ENCODE results near the gene IFNA14.
A peak's percentile ranks its signal among the peaks of the same experiment; 100 is the strongest.
"Not testable (repeated sequence)": the region's sequence is repeated elsewhere in the genome, so short reads cannot be mapped to it uniquely, and the experiment has no call there.

Gene IFNA14

DNA sequence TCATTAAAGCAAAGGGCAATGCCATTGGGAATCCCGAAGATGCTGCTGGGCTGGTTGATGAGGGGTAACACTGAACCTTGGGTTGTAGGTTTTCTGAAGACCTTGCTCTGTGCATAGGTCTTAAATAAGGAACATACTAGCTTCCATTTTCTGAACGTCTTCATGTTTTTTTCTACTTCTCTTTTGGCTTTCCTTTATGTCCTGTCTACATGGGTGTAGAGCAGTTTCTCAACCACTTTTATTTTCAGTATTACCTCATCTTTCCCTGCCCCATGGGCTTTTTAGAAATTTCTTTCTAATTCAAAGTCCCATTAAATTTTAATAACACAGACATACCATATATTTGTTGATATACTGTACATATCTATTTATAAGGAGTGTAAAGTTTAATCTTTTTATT is at the start of gene IFNA14:
TSS of gene IFNA14 (minus strand) at position 95 of the 400 bp plus-strand sequence. CDS start at position 25, 70 bp downstream.
- DNase-seq (ENCODE audit: low read depth): no peak

GRCh38 chr9:21287280-21287679 is 47.5 kb upstream of the IFNA14 start:
- no peak for DNase-seq (ENCODE audit: low read depth)

DNA sequence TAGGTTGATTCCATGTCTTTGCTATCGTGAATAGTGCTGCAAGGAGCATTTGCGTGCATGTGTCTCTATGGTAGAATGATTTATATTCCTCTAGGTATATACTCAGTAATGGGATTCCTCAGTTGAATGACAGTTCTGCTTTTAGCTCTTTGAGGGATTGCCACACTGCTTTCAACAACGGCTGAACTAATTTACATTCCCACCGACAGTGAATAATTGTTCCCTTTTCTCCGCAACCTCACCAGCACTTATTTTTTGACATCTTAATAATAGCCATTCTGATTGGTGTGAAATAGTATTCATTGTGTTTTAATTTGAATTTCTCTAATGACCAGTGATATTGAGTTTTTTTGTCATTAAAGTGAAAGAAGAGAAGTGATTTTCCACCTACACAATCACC is 46.9 kb upstream of the IFNA14 start:
- DNase-seq (ENCODE audit: low read depth): no peak

- DNase-seq (ENCODE audit: low read depth): no peak
Measured at GRCh38 chr9:21286099-21286498, 46.3 kb upstream of the IFNA14 start.

GRCh38 chr9:21281275-21281674 is 41.5 kb upstream of the IFNA14 start:
- DNase-seq (ENCODE audit: low read depth): no peak

GRCh38 chr9:21268347-21268657 is 28.5 kb upstream of the IFNA14 start:
- no peak for DNase-seq (ENCODE audit: low read depth)

DNA sequence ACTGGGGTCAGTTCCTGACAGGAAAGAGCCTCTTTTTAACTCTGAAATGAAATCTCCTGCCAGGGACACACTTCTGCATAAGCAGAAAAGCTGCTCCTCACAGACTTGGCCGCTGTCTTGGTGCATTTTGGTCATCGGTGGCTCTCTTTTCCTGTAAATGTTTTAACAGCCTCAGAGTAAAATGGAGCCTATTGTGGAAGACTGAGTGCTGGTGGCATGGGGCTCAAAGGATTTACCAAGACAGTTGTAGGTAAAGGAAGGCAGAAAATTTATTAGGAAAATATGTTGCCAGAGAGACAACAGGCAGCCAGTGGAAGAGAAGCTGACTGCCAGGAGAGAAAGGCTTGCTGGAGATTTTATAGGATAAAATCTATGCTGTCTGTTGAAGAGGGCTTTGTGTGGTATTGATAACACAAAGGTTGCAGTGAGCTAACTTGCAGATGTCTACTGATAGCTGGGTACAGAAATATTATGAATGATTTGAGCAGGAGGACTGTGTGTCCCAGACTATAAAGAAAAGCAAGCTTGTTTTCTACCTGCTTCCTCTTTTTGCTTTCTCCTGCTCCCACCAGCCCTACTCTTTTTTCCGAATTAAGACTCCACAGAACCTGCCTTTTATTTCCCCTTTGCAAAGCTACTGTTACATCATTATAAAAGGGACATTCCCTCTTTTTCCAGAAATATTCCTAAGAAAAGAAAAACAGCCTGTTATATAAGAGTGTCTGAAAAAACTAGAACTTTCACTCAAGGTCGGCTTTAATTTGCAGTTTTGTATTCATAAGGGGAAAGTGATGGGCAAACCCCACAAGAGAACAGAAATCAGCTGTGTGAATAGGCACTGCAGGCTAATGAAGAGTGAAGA is 27.9 kb upstream of the IFNA14 start:
- DNase-seq (ENCODE audit: low read depth): no peak

DNA sequence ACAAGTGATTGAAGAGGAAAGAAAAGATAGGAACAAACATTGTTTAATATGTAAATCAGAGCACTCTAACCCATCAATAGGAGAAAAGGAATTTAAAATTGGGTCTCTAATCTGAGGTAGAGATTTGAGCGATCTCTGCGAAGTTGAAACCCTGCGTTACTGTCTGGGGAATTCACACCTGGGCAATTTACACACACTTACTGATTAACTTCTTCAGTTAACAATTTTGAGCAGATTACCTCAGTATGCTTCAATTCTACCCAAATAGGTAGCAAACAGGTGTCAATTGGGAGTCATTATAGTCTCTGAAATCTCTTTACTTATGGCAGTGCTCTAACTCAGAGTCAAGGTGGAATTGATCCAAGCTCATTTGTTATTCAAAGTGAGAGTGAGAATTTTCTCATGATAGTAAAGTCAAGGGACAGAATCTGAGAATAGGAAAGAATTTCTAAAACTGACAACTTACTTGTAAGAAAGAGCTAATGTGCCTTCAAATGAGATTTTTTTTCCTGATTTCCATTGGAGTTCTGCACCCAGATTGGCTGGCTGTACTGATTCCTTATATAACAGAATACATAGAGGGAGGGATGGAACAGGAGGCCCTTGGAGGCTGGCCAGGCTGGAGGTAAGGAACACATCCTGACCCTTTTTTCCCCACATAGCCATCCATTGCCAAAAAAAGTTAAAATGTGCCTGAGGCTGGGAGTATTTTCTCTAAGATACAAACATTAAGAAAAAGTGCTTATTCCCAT is 27.1 kb upstream of the IFNA14 start:
- DNase-seq (ENCODE audit: low read depth): no peak

GRCh38 chr9:21265421-21266189 is 25.8 kb upstream of the IFNA14 start:
- no peak for DNase-seq (ENCODE audit: low read depth)

DNA sequence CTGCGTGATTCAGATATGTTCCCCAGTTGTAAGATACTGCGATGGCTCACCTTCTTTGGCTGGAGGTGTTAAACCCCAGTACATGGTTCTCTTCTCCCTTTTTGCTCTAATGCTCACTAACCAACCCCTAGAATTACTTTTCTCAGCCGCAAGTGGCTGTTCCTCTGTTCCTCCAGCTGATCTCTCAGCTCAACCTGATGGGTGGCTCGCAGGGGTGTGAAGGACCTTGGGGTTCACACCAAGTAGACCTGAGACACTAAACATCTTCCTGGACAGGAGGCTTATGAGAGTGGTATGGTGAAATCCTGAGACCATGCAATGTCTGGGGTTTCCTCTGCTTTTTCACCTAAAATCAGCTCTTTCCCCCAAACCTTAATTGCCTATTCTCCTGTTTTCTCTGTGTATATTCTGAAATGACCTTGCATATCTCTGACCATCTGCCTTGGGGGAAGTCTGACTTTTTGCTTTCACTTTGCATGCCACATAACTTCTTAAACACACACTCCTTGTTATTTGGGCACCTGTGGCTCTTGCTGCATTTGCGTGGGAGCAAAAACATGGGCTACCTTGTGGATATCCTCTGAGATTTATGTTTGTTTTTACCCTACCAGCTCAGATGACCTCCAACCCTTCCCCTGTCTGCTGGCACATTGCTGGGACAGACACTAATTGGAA is 15.9 kb upstream of the IFNA14 start:
- no peak for DNase-seq (ENCODE audit: low read depth)

GRCh38 chr9:21252721-21253547 is 13.1 kb upstream of the IFNA14 start:
- peak; percentile 33 for DNase-seq (ENCODE audit: low read depth)

GRCh38 chr9:21251638-21252037 is 11.8 kb upstream of the IFNA14 start:
- DNase-seq (ENCODE audit: low read depth): no peak

GRCh38 chr9:21251190-21251589 is 11.4 kb upstream of the IFNA14 start:
- DNase-seq (ENCODE audit: low read depth): no peak

DNA sequence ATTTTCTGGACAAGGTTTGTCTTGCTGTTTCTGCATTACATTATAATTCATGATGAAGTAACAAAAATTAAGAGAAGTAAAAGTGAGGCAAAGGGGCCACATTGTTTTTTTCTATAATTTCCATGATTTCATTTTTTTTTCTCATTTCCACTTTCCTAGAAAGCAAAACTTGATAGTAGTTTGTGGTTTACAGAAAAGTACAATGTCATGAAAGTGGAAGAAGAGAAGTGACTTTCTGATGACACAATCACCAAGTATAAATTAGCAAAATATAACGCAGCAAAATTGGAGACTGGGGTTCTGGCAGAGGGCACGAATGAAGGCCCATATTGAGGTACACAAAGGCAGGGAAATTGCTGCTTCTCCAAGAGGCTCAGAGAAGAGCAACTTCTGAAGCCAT is 5.0 kb upstream of the IFNA14 start:
- DNase-seq (ENCODE audit: low read depth): no peak

GRCh38 chr9:21236360-21236714 is 3.5 kb downstream of the IFNA14 start:
- DNase-seq (ENCODE audit: low read depth): not testable (repeated sequence)

DNA sequence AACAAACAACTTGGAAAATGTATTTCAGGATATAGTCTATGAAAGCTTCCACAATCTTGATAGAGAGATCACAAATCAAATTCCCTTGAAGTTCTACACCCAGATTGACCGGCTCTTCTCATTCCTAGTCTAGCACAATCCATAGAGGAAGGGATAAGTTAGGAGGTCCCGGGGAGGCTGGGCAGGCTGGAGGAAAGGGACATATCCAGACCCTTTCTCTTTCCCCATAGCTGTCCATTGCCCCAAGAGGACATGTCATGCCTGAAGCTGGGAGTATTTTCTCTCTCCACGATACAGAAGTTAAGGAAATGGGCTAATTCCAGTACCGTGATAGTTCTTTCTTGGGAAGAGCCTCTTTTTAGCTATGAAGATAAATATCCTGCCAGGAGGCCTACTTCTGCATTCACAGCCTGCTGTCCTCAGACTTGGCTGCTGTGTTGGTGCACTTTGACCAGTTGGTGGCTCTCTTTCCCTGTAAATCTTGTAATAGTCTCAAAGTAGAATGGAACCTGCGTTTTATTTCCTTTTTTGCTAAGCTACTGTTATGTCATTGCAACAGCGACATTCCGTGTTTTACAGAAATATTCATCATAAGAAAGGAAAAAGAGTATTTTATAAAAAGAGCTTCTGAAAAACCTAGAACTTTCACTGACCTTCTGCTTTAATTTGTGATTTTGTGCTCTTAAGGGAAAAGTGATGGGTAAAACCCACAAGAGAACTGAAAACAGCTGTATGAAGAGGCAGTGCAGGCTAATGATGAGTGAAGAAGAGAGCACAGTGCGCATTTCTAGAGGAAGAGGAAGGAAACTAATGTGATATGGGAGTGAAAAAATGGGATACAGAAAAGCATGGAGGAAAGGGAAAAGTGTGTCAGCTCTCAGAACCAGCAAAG is 4.1 kb downstream of the IFNA14 start:
- peak; percentile 61 for DNase-seq (ENCODE audit: low read depth)

DNA sequence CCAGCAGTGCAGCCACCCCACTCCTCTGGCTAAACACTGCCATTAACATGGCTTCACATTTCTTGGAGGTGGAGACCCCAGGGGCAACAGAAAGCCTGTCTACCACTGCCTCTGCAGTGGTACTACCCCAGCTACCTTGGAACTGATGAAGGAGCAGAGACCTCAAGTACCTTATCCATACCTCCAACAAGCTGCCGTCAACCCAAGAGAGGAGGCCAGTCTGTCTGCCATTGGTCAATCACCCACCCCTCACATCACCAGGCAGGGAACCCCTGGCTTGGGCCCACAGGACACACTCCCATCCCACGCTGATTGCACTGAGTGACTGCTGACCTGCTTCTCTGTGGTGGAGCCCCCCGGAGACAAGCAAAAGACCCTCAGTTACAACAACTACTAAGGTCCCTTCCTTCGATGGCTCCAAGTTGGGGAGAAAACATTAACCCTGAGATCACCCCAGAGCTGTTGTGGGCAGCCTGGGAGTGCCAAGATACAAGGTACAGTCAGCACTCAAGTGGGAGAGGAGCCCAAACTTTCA is 5.6 kb downstream of the IFNA14 start:
- DNase-seq (ENCODE audit: low read depth): no peak

- DNase-seq (ENCODE audit: low read depth): no peak
Measured at GRCh38 chr9:21233258-21233657, 6.5 kb downstream of the IFNA14 start.

GRCh38 chr9:21228122-21228521 is 11.7 kb downstream of the IFNA14 start, which contains the start of gene IFNA17:
TSS of gene IFNA17 (minus strand) at chr9:21228222. CDS start at chr9:21228173, 49 bp downstream.
- DNase-seq (ENCODE audit: low read depth): no peak

- not testable (repeated sequence) for DNase-seq (ENCODE audit: low read depth)
Measured at GRCh38 chr9:21217211-21217610, 22.6 kb downstream of the IFNA14 start, which contains the start of gene IFNA16. TSS of gene IFNA16 (minus strand) at chr9:21217311. CDS start at chr9:21217305, 6 bp downstream.

Data from iris pigment epithelial cell (primary cell).